Body of pancreas (tissue), 4 donors: Measurements from ENCODE around the gene SEPHS1.

Source experiments
- CTCF ChIP-seq, 7 experiments: fragments of 450-650 bp in 4 of 7; fragments of 200-600 bp in 3 of 7; sonication (generic) in 3 of 7; IDR thresholded peaks; one replicate each; pipeline ENCODE4 v1.5.1; 2016 to 2019; ENCODE audit warnings: antibody characterized with exemption in 7 of 7
- POLR2A ChIP-seq, 3 donors: fragments of 450-650 bp; IDR thresholded peaks; one replicate each; pipeline ENCODE4 v1.6.1; 2016; ENCODE audit warnings: antibody characterized with exemption in 3 of 3, mild to moderate bottlenecking in 2 of 3

DNA sequence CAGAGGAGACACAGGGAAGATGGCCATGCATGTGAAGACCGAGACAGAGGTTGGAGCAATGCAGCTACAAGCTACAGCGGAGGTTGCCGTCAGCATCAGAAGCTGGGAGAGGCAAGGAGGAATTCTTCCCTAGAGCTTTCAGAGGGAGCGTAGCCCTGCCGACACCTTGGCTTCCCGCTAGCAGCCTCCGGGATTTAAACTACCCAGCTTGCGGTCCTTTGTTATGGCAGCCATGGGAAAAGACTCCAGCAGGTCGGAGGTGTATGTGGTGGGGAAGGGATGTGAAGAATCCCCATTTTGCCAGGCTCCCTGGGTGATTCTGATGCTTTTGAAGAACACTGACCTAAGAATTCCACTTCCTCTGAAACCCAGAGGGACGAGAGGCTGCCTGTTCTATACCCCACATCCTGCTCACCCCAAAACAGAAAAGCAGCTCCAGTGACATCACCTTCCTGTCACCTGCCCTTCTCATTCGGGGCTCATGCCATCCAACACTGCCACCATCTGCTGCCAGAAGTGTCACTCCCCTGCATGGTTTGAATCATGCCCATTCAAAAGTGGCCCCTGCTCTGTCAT, 3.3 kb upstream of the SEPHS1 start:
- no peak for TF ChIP-seq CTCF (IDR thresholded peaks at IDR 0.05)
- no peak for TF ChIP-seq POLR2A (IDR thresholded peaks at IDR 0.05)
